T-helper 2 cell treated with Interferon-gamma antibody and Interleukin-4, amounts not matched to agents 100 ng/mL and 5 ng/mL, for 36 hours (primary cell): ENCODE measurements around the gene DSTN. TPM values are rescaled to one million over a fixed set of nuclear protein-coding genes. Genes with fewer than 3 reads are reported as not detected.

ENCODE experiments used
- intact Hi-C: fragments of 100-400 bp; cut with micrococcal nuclease; formaldehyde crosslinking; loops from one replicate; pipeline ENCODE4 v1.15.1; 2023
- total RNA-seq: library from RNA; stranded (reverse); gene quantifications from 2 replicates; pipeline ENCODE4 v1.2.3, GENCODE V29; 2022

The DSTN gene
- total RNA-seq, 1 donor from 2014 or later: 87.8 TPM

DNA sequence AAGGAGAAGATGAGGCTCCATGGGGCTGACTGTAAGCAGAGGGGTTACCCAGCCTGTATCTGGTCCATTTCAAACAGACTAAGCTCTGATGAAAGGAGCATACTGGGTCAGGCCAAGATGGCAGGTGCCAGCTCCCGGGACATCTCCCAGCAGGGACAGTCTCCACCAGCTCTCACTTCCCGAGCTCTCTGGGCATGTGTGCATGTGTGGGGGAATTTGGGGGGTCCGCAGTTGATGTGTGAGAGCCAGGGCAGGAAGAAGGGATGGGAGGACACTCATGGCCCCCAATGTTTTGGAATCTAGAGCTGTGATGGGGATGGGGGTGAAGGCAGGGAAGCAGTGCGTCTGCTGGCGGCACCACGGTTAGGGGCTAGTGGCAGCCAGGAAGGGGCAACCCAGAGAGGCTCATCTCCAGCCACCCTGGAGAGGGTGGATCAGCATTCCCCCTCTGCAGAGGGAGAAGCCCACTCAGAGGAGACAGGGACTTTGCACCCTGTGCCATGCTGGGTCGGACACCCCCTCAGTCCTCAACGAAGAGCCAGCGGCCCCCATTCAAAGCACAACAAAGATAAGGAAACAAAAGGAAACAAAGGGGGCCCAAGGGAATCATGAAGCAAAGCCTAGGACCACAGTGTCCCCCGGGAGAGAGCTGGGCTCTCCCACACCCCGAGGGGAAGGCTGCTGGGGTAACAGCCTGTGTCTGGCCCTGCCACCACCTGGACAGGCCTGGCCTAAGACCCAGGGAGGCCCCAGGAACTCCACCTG is 52.4 kb downstream of the DSTN start:
- intact Hi-C loops: no loop called here

DNA sequence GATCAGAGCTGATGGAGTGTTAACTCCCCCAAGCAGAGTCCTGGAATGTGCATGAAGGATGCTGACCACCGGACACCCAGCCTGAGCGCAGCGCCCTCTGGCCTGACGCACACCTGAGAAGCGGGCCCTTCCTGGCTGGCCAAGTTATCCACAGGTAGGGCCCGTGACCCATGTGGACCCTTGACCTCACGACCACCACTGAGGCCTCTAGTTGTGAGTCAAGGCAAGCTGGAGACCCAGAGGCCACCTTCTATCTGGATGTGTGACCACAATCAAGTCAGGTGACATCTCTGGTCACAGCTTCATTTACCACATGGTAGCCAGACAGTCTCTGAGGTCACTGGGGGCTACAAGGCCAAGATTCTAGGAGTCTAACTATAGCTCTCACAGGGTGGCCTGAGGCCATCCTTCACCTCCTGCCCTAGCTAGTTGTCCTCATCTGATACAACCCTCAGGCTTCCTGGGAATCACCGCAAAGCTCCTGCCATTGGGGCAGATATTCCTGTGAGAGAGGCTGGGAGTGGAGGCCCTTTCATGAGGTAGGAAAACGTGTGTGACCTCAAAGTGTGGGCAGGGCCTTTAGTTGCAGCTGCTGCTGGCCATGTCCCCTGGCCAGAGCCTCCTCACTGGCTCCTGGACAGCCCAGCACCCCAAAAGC is 53.1 kb downstream of the DSTN start:
- intact Hi-C loops: no loop called here

GRCh38 chr20:17624070-17624469 is 54.2 kb downstream of the DSTN start:
- intact Hi-C loops: no loop called here

DNA sequence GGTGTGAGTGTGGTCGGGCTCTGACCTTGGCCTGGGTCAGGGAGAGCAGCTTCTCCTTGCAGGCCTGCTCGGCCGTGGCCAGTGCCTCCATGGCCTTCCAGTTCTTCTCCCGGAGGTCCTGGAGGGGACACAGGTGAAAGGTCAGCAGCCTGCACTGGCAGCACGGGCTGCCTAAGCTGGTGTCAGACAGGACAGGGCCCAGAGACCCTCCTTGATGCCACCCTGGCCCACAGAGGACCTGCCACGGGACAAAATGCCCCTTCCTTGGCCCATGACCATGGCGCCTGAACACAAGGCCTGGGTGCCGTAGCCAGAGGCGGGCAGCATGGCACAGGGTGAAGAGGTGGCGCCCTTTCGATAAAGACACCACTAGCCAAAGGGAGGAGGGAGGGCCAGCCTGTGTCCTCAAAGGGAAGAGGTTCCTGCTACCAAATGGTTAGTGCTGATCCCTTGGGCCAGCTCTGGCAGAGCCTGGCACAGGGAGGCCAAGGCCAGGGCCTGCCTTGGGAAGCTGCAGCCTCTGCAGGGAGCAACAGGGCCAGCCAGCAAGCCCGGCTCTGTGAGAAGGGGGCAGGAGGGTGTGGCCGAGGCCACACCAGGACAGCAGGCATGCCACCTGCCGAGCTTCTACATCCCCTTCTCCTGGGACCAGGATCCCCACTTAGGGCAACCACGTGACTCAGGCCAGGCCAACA is 54.8 kb downstream of the DSTN start:
- intact Hi-C loops: no loop called here

DNA sequence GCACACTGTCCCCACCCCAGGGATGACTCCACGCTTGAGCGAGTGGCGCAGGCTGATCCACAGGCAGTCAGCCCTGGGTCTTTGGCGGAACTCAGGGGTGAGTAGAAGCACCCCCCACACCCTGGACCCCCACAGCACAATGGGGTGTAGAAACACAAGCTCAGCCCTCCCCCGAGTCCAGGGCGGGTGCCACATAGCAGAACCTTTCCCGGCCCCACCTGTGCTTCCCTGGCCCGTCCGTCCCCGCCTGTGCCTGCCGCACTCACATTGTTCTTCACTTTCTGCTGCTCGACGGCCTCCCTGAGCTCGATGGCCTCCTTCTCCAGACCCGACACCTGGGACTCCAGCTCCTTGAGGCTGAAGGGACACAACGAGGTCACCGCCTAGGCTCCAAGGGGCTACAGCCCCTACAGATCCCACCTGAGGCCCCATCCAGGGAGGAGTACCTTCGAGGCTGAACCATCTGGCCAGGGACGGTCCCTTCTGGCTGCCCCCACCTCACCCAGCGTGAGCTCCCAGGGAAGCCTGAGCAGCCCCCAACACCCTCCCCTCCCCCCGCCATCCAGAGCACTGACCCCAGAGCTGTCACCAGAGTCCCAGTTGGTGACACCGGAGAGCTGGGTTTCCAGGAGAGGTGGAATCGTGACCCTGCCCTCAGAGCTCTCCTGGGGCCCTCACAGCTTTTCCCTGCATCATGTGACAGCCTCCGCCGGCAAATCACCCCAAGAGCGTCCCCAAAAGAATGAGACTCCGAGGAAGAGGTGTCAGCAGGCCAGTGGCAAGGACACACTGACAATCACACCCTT is 55.6 kb downstream of the DSTN start:
- intact Hi-C loops: no loop called here

- intact Hi-C loops: no loop called here
Observed at GRCh38 chr20:17626217-17627007, 56.5 kb downstream of the DSTN start.

GRCh38 chr20:17627101-17627955 is 57.5 kb downstream of the DSTN start:
- intact Hi-C loops: no loop called here

DNA sequence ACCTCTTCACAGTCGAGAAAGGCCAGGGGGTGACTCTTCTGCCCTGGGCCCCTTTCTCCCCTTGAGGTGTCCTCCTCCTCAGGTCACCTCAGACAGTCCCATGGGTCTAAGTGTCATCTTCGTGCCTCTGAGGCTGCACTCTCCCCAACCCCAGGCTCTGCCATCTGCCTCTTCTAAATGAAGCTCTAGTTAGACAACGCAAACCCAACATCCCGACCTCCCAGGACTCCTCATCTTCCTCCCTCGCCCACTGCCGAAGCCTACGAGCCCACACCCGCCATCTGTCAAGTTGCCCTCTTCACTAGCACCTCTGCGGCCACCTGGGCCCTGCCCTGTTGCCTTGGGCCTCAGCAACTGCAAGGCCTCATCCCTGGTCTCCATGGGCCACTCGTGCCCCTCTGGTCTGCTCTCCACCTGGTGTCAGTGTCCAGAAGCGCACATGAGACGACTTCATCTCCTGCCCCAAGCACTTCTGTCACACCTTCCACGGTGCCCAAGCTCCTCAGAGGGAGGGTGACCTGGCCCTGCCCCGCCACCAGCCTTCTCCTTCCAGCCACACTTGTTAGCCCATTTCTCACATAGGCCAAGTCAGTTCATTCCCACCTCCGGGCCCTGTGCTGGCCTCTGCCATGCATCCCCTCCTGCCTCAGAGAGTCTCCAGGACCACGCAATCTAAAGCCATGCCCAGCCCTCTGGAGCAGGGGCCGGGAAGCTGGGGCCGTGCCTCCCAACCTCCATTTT is 58.4 kb downstream of the DSTN start:
- intact Hi-C loops: no loop called here

DNA sequence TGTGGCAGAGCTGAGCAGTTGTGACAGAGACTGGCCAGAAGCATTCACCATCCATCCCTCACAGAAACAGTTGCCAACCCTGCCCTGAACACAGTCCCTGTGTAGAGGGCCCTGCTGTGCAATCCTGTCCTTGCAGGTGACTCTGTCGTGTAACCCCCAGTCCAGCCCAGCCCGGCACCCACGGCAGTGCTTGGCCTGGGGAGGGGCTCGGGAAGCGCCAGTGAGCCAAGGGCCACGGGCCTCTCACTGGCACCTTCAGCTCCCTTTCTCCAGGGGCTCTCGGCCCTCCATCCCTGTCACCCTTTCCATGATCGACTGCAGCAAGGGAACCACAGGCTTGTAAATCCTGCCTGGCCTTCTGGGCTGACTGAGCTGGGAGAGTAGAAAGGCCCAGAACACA is 59.1 kb downstream of the DSTN start:
- intact Hi-C loops: no loop called here

DNA sequence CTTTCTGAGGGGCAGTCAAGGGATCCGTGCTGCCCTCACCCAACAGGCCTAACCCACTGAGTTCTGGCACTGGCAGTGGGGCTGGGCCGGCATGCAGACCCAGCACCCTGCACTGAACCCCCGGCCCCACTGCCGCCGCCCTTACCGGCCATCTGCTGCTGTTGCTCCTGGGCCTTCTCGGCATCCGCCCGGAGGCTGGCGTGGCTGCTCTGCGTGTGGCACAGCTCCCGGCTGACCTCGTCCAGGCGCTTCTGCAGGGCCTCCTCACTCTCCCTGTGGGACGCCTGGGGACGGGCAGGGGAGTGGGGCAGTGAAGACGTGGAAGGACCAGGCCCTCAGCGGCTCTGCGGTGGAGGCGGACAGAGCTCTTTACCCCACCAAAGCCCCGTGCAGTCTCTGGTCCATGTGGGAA is 59.8 kb downstream of the DSTN start:
- intact Hi-C loops: no loop called here

DNA sequence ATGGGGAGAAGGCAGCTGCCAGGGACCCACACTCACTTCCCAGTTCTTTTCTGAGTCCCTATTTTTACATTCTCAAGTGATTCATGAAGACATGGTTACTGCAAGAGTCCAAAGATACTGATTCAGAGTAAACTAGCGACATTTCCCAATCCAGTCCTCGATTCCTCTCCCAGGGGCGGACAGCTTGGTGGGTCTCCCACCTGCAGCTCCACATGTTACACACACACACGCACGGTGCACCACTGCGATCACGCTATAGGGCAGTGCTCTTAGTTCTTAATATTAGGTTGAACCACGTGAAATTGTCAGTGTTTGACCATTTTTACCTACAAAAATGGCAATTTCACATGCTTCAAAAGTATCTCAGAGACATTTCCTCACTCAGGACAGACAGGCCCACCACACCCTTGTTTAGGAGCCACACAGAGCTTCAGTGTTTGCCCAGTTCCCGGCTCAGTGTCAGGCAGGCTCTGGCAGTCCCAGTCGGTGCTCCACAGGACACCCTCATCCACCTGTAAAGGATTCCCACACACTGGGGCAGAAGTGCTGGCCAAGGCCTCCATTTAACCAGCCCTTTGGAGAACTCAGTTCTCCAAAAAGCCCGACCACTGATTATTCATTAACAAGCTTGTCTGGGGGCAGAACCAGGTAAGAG is 60.4 kb downstream of the DSTN start:
- intact Hi-C loops: no loop called here

GRCh38 chr20:17630806-17631195 is 60.9 kb downstream of the DSTN start:
- intact Hi-C loops: no loop called here

DNA sequence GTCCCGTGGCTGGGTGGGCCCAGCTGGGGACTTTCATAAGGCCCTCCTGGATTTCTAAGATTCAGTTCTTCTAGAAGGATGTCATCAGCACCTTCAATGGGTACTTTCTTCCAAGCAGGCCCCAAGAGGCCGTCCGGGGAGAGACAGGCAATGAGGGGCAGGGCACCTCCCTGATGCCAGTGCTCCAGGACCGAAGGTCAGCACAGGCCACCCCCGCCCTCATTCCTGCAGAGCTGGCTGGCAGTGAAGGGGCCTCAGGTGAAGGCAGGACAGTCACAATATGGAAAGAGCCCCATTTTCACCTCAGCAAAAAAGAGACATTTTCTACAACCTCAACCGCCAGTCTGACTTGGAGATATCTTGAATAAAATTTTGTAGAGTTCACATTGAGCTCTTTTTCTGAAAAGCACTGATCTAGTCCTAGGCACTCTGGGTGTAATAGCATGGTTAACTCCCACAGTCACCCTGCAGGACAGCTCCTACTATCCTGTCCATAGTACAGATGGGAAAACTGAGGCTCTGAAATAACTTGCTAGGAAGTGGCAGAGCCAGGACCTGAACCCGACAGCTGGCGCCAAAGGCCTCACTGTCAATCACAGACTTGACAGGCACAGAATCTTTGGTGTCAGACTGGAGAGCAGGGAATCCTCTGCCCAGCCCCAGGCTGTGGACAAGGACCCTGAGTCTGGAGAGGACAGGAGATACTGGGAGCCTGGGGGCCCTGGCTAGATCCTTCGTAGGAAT is 61.9 kb downstream of the DSTN start:
- intact Hi-C loops: no loop called here

DNA sequence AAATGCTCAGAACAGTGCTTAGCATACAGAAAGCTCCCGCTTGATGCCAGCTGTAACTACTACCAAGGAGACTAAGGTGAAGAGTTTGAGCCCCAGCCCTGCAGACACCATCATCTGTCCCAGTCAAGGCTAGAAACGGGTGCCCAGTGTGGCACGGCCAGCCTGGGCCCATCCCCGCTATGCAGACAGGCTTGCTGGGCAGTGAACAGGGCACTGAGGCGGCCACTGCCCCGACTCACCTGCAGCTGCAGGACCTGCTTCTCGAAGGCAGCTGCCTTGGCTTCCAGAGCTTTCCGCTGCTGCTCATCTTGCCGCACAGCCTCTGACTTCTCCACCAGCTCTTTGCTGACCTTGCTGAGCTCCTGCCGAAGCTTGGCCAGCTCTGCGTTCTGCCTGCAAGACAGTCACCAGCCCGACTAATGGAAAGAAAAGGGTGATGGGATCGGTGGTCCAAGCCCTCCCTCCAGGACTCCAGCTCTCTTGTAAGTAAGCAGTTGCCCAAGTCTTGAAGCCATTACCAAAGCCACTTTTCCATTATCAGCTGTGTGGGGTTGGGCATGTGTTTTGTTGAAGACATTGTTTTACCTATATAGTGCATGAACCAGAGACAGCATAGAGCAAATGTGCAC is 63.5 kb downstream of the DSTN start:
- intact Hi-C loops: no loop called here

DNA sequence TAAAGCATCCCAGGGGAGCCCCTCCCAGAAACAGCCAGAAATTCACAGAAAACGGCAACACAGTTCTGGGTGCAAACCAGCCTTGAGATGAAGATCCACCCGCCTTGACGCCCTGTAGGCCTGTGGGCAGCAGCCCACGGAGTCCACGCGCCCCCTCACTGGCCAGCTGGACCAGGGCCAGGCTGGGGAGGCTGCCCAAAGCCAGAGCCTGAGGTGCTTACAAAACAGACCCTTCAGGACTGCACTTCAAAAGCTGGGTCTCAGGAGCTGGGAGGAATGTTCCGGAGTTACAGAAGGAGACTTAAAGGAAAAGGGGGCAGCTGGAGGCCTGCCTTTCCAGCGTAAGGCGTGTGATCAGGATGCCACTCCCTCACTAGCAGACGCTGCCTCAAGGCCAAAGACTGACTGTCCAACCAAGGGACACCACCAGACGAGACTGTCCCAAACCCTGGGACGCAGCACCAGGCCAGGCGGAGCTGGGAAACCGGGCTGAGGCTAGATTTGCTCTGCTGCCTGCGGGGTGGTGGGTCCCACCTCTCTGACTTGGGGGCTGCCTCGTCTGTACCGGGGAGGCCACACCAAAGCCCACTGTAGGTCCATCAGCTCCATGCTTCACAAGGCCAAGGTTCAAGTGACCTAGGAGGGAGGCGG is 64.1 kb downstream of the DSTN start:
- intact Hi-C loops: no loop called here

GRCh38 chr20:17634661-17635331 is 64.9 kb downstream of the DSTN start:
- intact Hi-C loops: no loop called here
